ENCODE data around the gene LBR. TPM values are rescaled to one million over a fixed set of nuclear protein-coding genes. Genes with fewer than 3 reads are reported as not detected.

The LBR gene
- total and polyA plus RNA-seq, 2 experiments from 2014 or later = 22.0 to 27.0 TPM

DNA sequence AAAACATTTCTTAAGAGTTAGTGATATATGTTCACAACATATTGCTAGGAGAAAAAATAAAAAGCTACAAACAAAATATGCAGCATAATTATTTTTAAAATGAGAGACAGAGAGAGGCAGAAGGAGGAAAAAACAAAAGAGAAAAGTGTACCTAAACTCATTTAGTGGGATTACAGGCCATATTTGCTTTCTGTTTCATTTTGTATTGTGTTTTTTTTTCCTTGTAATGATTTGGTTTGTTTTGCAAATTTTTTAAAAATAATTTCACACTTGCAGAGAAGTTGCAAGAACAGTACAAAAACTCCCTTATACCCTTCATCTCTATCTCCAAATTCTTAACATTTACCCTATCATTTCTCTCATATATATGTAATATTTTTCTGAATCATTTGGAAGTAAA, 65.0 kb downstream of the LBR start:
- H3K4me1 ChIP-seq (ENCODE audit: low read depth) = peaks cover 23% of the 10 kb centered on the region
- no peaks in the 10 kb centered on the region for H3K36me3 ChIP-seq
- H3K4me3 ChIP-seq = no peak overlapping the region
- H3K27me3 ChIP-seq = no peaks in the 10 kb centered on the region
- TF ChIP-seq, protein P1, sequence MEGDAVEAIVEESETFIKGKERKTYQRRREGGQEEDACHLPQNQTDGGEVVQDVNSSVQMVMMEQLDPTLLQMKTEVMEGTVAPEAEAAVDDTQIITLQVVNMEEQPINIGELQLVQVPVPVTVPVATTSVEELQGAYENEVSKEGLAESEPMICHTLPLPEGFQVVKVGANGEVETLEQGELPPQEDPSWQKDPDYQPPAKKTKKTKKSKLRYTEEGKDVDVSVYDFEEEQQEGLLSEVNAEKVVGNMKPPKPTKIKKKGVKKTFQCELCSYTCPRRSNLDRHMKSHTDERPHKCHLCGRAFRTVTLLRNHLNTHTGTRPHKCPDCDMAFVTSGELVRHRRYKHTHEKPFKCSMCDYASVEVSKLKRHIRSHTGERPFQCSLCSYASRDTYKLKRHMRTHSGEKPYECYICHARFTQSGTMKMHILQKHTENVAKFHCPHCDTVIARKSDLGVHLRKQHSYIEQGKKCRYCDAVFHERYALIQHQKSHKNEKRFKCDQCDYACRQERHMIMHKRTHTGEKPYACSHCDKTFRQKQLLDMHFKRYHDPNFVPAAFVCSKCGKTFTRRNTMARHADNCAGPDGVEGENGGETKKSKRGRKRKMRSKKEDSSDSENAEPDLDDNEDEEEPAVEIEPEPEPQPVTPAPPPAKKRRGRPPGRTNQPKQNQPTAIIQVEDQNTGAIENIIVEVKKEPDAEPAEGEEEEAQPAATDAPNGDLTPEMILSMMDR (IDR thresholded peaks at IDR 0.05; ENCODE audit: low read depth, low read length) = no peak
- DNase-seq (ENCODE audit: low read depth in 1 of 2, low spot score in 1 of 2) = no peak
- no peak overlapping the region for H3K27ac ChIP-seq
- H3K9me3 ChIP-seq (ENCODE audit: low read depth) = no peaks in the 10 kb centered on the region

DNA sequence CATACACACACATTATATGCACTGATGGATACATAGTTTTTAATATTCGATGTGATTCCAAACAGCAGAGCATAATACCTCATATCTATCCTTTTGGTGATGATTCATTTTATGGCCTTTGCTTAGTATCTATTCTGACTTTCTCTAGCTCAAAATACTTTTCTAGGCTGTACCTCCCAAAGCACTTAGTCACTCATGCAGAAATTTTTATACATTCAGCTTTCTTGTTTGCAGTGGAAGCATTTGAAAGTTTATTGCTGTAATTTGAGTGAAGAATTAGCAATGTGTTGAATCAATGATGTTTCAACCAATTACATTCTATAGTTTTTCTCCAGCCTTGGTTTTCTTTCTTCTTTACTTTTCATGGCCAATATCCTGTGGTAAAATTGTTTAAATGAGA, 66.7 kb downstream of the LBR start:
- DNase-seq (ENCODE audit: low read depth in 1 of 2, low spot score in 1 of 2) = no peak
- peaks cover 8% of the 10 kb centered on the region for H3K4me1 ChIP-seq (ENCODE audit: low read depth)
- no peak overlapping the region for H3K4me3 ChIP-seq
- TF ChIP-seq, protein P1 (IDR thresholded peaks at IDR 0.05; ENCODE audit: low read depth, low read length) = no peak
- H3K36me3 ChIP-seq = no peaks in the 10 kb centered on the region
- H3K9me3 ChIP-seq (ENCODE audit: low read depth) = no peaks in the 10 kb centered on the region
- H3K27me3 ChIP-seq = no peaks in the 10 kb centered on the region
- H3K27ac ChIP-seq = no peak overlapping the region

DNA sequence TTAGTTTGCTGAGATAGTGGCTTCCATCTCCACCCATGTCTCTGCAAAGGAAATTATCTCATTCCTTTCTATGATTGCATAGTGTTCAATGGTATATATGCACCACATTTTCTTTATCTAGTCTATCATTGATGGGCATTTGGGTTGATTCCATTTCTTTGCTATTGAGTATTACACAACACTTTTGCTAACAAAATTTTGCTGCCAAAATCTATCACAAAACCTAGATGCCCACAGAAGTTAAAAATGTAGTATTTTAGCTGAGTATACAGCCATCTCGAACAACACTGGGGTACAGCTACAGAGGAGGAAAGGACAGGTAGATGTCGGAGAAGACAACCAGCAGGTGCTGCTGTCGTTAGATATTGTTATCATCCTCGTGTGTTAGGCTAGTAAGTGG, 67.7 kb downstream of the LBR start:
- H3K4me3 ChIP-seq = no peak overlapping the region
- no peaks in the 10 kb centered on the region for H3K36me3 ChIP-seq
- H3K9me3 ChIP-seq (ENCODE audit: low read depth) = no peaks in the 10 kb centered on the region
- no peaks in the 10 kb centered on the region for H3K4me1 ChIP-seq (ENCODE audit: low read depth)
- TF ChIP-seq, protein P1 (IDR thresholded peaks at IDR 0.05; ENCODE audit: low read depth, low read length) = no peak
- H3K27me3 ChIP-seq = no peaks in the 10 kb centered on the region
- no peak for DNase-seq (ENCODE audit: low read depth in 1 of 2, low spot score in 1 of 2)
- no peak overlapping the region for H3K27ac ChIP-seq

DNA sequence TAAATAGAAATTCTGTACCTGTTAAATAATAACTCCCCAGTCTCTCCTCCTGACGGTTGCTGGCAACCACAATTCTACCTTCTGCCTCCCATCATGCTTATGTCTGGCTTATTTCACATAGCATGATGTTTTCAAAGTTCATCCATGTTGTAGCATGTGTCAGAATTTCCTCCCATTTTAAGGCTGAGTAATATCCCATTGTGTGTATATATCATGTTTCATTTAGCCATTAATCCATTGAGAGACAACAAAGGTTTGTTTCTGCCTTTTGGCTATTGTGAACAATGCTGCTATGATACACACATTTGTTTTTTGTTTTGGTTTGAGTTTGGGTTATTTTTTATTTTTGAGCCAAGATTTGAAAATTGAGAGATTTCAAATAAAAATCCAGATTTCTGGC, 72.0 kb downstream of the LBR start:
- H3K9me3 ChIP-seq (ENCODE audit: low read depth) = no peaks in the 10 kb centered on the region
- no peak overlapping the region for H3K27ac ChIP-seq
- H3K4me1 ChIP-seq (ENCODE audit: low read depth) = no peaks in the 10 kb centered on the region
- H3K27me3 ChIP-seq = no peaks in the 10 kb centered on the region
- DNase-seq (ENCODE audit: low read depth in 1 of 2, low spot score in 1 of 2) = no peak
- H3K36me3 ChIP-seq = no peaks in the 10 kb centered on the region
- TF ChIP-seq, protein P1 (IDR thresholded peaks at IDR 0.05; ENCODE audit: low read depth, low read length) = no peak
- H3K4me3 ChIP-seq = no peak overlapping the region

DNA sequence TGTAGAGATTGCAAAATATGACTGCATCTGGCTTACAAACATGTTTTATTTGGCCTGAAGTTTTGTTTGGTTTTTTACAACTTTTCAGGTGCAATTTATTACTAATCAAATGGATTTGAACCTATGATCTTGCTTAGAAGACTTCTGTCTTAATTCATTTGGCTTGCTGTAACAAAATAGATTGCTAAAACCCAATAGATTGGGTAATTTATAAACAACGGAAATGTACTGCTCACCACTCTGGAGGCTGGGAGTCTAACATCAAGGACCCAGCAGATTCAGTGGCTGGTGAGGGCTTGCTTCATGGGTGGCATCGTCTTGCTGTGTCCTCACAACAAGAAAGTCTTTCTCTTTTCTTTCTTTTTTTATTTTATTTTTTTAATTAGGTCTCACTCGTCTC, 72.9 kb downstream of the LBR start:
- no peak for DNase-seq (ENCODE audit: low read depth in 1 of 2, low spot score in 1 of 2)
- H3K27ac ChIP-seq = no peak overlapping the region
- H3K36me3 ChIP-seq = no peaks in the 10 kb centered on the region
- H3K4me3 ChIP-seq = no peak overlapping the region
- TF ChIP-seq, protein P1 (IDR thresholded peaks at IDR 0.05; ENCODE audit: low read depth, low read length) = no peak
- H3K9me3 ChIP-seq (ENCODE audit: low read depth) = no peaks in the 10 kb centered on the region
- no peaks in the 10 kb centered on the region for H3K27me3 ChIP-seq
- H3K4me1 ChIP-seq (ENCODE audit: low read depth) = no peaks in the 10 kb centered on the region

Other genes with a start within 250 kb of the LBR start
- gene ENAH, start 225.1 kb upstream of the LBR start, total RNA-seq = 50.8 and 124 TPM in 2 replicates
- 46.4 and 66.6 TPM in 2 replicates for gene ENAH, start 225.1 kb upstream of the LBR start, polyA plus RNA-seq

All from cardiac muscle cell (in vitro differentiated cells and primary cell).